Lower leg skin (tissue), 3 donors: ENCODE results near the gene MOCS2.

Source experiments
- CTCF ChIP-seq, 3 donors: fragments of 450-650 bp; IDR thresholded peaks; one replicate each; pipeline ENCODE4 v1.5.1; 2016; ENCODE audit warnings: antibody characterized with exemption in 3 of 3, mild to moderate bottlenecking in 3 of 3, moderate library complexity in 2 of 3
- POLR2A ChIP-seq, 2 donors: fragments of 450-650 bp; IDR thresholded peaks; one replicate each; pipeline ENCODE4 v1.6.1; 2016 to 2017; ENCODE audit warnings: antibody characterized with exemption in 2 of 2, mild to moderate bottlenecking in 1 of 2, moderate library complexity in 1 of 2

DNA sequence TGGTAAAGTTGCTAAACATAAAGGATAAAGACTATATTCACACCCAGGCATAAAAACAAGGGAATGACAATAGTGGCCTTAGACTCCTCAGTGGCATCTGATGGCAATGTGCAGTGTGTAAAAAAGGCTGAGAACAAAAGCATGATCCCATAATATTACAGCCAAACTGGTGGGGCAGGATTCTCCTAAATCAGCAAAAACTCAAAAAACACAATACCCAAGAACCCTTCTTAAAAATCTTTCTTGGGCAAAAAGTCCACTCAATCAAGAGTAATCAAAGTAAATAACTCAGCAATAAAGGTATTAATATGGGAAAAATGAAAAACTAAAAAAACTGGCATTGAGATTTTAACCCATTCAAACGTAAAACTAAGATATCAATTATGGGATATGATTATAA, 1.6 kb upstream of the MOCS2 start:
- TF ChIP-seq CTCF (IDR thresholded peaks at IDR 0.05) (no peak), POLR2A (IDR thresholded peaks at IDR 0.05) (no peak)
